Astrocyte of the spinal cord (primary cell): ENCODE data around the gene GPR39.

ENCODE experiments used
- DNase-seq: peaks from one replicate; pipeline ENCODE4 v3.0.0; 2011; ENCODE audit warnings: low read depth, low spot score
- H3K4me3 ChIP-seq: 2 replicates; pipeline ENCODE4 v1.5.1; 2011; ENCODE audit warnings: low read depth, mild to moderate bottlenecking, low read length, moderate library complexity
- in situ Hi-C: cut with HindIII; loops from 2 replicates; pipeline ENCODE4 v1.10.0; 2017; ENCODE audit warnings: low sequenced_read_pairs
- TF ChIP-seq, protein P1 (sequence below): IDR thresholded peaks from 2 replicates; pipeline ENCODE4 v1.5.1; 2012; ENCODE audit warnings: low read depth, mild to moderate bottlenecking, low read length, inconsistent platforms

GPR39 gene

DNA sequence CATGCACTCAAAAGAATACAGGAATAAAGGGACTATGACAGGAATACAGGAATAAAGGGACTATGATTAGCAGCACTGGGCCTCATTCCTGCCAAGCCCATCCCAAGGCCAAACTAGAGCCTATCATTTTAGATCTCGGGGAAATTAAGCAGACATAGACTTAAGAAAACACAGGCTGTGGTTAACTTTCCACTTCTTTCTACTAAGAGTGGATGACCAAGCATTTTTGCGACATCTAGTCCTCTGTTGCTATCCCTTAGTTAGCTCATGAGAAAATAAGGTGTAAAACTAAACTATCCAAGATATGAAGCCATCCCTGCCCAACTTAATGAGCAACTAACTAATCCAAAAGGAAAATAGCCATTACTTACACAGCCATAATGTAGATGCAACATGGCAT is 247.5 kb downstream of the GPR39 start:
- DNase-seq, result peak; percentile 49
- H3K4me3 ChIP-seq, result no peak overlapping the region
- TF ChIP-seq, protein P1, sequence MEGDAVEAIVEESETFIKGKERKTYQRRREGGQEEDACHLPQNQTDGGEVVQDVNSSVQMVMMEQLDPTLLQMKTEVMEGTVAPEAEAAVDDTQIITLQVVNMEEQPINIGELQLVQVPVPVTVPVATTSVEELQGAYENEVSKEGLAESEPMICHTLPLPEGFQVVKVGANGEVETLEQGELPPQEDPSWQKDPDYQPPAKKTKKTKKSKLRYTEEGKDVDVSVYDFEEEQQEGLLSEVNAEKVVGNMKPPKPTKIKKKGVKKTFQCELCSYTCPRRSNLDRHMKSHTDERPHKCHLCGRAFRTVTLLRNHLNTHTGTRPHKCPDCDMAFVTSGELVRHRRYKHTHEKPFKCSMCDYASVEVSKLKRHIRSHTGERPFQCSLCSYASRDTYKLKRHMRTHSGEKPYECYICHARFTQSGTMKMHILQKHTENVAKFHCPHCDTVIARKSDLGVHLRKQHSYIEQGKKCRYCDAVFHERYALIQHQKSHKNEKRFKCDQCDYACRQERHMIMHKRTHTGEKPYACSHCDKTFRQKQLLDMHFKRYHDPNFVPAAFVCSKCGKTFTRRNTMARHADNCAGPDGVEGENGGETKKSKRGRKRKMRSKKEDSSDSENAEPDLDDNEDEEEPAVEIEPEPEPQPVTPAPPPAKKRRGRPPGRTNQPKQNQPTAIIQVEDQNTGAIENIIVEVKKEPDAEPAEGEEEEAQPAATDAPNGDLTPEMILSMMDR, result no peak
- in situ Hi-C loops, result no loop called here

DNA sequence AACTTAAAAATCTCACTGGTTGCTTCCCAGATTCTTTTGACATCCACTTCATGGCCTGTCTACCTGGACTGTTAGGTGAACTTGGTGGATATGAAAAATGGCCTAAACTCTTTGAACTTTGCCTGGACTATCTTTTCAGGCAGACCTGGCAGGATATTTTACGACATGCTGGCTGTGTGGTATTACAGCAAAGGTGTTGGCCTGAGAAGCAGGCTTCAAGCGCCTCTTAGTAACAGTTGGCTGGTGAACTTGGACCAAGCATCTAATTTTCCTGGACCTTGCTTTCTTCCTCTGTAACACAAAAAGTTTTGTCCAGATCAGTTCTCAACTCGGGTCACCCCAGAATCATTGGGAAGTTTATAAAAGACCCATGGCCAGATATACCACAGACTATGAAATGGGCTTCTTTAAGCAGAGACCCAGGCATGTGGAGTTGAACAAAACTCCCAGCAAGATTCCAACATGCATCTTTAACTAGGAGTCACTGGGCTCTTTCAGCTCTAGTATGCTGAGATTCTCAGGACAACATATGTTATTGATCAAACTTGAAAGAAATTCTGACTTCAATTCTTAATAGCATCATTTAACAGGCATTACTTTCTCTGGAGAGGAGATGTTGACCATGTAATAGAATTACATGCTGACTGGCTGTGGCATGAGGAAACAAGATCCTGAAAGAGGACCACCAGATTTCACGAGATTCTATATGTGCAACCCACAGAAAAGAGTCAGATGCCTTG is 249.0 kb downstream of the GPR39 start:
- no peak overlapping the region for H3K4me3 ChIP-seq
- TF ChIP-seq, protein P1, result no peak
- in situ Hi-C loops, result no loop called here
- DNase-seq, result no peak

DNA sequence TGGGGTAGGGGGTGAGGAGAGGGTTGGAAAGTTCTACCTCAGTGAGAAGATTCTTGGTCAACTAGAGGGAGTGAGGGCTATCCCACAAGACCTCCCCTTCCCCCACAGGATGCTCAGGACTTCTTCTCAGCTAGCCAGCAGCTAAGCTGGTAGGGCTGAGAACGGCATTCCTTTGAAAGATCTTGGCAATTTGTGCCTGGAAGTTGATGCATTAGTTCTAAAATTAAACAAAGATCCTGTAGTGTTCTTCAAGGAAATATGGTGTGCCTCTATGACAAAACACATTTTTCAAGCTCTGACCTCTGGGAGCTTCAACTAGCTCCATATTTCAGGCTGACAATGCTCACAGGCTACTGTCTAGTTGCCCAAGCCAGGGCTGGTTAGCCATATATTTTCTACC is 251.1 kb downstream of the GPR39 start:
- in situ Hi-C loops, result no loop called here
- peak; percentile 33 for DNase-seq
- peak overlapping the region; percentile 68 for H3K4me3 ChIP-seq
- TF ChIP-seq, protein P1, result no peak

DNA sequence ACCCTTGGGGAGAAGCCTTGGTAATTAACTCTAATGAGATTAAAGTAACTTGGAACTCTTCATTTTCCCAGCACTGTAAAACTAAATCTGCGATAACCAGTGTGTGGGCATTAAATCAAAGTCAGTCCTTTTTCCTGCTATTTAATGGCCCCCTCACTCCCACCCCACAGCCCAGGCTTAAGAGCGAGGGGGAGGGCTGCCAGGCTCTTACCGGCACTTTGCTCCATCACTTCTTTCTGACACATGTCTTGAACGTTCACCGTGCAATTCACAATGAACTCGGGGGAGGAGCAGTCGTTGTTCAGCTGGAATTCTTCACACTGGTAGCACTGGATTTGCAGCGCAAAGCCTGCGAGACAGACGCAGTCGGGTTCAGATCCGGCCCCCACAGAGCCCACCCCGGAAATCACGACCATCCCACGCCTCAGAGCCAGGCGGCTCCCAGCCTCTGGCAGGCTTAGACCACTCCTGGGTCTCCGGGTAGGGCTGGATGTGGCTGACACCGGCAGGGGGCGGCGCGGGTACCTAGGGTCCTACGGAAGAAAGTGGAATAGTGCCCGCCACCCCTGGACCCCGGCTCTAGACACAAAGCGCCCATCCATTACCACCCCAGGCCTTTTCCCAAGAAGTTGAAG is 251.7 kb downstream of the GPR39 start:
- in situ Hi-C loops, result no loop called here
- H3K4me3 ChIP-seq, result peak overlapping the region; percentile 68
- TF ChIP-seq, protein P1, result peak; percentile 61
- peak; percentile 51 for DNase-seq

DNA sequence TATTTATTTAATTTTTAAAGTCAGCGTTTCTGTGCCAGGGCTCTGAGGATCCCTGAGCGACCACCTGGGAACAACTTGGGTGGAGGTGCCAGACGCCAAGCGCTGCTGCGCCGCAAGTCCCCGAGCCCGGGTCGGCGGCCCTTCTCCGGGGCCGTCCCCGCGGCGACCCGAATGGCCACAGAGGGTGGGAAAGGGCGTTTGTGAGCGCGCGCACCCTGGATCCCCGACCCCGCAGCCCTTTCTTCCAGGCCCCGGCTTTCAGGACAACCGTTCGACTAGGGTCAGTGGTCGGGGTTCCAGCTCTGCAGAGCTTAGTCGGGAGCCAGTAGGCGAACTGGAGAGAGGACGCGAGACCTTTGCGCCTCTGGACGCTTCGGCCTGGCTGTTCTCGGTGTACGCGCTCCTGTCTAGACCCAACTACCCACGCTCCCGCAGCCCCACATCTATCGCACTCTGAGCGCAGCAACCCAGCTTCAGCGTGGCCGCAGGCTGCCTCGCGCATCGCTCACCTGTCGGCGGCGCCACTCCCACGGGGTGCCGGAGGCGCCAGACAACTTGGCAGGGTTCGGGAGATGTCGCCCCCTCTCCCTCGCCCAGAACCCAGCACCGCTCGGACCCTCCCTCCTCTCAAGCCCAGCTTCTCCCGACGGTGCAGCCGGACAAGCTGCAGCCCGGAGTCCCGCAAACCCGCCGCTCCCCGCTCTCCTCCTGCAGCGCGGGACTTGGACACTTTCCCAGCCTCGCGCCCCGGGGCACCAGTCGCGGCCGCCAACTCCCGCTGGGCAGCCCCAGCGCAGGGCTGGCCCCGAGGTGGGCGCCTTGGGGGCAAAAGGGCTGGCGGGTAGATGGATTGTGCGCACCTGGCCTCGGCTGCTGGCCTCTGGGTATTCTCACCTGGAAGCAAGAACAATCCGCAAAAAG is 252.6 kb downstream of the GPR39 start:
- peak; percentile 41 for DNase-seq

DNA sequence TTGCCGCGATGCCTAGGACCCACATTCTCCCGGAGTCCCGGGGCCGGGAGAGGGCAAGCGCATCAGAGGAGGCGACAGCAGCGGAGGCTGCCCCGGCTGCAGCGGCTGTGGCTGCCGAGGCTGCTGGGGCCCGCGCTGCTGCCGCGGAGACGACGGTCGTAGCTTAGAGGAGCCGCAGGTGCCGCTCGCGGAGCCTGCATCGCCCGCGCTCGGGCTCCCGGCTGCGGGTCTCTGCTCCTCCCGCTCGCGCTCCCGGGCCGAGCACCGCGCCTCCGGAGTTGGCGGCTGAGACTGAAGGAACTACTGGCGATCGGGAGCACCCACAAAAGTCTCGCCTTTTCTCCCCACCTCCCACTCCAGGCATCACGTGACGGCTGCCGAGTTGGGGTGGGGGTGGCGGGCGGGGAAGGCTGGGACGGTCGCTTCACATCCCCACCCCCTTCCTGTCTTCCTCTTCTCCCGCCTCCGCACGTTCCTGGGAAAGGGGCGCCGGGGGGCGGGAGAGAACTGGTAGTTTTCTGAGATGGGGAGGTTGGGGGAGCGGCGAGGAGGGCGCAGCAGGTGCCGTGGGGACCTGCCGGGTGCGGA is 253.4 kb downstream of the GPR39 start, which contains the start of gene LYPD1:
LYPD1 (minus strand) TSS at position 298 of the 588 bp plus-strand sequence; CDS start at position 25, 273 bp downstream.
- H3K4me3 ChIP-seq, result peak within 1 kb of the TSS; percentile 68
- TF ChIP-seq, protein P1, result no peak
- in situ Hi-C loops, result no loop called here
- peak; percentile 61 for DNase-seq

More for the DNA sequence above, 252.6 kb downstream of the GPR39 start:
- in situ Hi-C loops, result no loop called here
- H3K4me3 ChIP-seq, result peak overlapping the region; percentile 68
- TF ChIP-seq, protein P1, result no peak
